Measurements from ENCODE around the gene C1orf167.

The C1orf167 gene

DNA sequence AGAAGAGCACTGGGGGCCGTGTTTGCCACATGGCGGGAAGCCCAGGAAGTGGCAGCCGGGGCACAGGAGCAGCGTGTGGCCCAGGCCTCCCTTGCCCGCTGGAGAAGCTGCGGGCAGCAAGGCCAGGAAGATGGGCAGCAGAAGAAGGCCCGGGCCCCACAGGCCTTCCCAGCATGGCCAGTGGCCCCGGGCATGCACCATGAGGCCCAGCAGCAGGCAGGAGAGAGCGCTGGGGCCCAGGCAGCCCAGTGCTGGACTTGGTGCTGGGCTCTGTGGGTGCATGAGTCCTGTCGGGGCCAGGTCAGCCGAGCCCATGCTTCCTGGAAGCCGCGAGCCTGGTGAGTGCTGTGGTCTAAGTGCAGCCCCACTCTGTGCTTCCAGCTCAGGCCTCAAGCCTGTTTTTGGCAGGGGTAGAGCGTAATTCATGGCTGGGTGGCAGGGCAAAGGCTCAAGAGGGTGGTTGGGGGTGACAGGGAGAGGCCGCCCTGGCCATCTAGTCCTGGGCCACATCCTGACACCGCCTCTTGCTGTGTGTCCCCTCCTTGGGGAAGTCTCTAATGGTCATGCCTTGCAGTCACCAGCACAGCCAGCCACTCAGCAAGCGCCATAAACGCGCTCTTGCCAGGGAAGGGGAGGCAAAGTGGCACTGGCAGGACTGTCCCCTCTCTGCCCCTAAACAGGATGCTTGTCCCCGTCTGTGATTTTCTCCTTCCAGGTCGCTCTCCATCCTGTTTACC is 22.4 kb downstream of the C1orf167 start:
- DNase-seq (ENCODE audit: low read depth, low spot score) = no peak

DNA sequence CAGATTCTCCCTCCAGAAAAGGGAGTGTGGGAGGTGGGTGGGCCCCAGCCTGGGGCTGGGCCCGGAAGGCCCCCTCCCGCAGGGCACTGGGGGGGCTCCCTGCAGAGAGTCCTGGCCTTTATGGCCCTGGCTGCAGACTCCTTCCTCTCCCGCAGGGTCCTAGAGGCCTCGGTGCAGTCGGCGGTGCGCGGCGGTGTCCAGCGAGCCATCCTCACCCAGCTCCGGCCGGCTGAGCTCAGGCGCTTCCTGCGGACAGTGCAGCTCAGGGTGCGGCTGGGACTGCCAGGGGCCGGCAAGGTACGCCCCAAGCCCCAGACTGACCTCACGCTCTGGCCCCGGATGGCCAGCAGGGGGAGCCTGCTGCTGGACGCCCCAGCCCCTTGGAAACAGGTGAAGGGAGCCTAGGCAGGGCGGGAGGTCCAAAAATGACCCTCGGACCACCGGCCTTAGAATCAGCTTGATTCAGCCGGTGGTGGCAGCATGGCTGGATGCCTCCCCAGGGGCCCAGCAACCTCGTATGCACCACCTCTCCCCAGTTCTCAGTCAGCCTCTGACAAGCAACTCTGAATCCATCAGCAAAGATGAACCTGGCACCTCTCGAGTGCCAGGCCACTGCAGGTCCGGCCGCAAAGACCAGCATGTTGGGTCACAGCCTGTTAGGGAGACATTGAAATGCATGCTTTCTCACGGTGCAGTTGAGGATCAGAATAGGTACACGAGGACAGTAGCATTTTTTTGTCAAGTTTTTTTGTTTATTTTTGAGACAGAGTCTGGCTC is 23.2 kb downstream of the C1orf167 start:
- DNase-seq (ENCODE audit: low read depth, low spot score) = no peak

GRCh38 chr1:11786168-11786567 is 24.2 kb downstream of the C1orf167 start:
- no peak for DNase-seq (ENCODE audit: low read depth, low spot score)

GRCh38 chr1:11787251-11787803 is 25.3 kb downstream of the C1orf167 start:
- DNase-seq (ENCODE audit: low read depth, low spot score) = no peak

DNA sequence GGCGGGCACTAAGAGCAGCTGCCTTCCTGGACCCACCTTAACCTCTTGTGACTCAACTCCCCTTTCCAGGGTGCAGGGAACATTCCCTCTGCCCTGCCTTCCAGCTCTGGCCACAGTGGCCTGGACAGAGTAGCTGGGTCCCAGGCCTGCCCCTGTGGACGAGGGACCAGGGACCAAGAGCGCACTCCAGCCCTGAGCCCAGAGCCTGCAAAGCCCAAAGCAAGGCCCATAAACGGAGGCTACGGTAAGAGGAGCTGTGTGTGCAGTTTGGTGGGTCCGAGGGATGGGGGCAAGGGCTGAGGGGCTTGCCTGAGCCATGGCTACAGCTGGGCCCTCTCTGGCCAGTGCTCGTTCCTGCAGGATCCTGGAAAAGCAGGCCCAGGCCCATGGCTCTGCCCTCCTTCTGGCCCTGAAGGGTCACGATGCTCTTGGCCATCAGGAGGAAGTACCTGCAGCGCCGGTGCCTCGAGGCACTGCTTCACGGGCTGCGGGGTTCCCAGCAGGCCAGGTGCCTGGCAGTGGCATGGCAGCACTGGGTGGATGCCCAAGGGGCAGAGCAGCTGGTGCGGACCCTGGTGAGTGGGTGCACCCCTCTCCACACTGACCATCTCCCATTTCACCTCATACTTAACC is 25.9 kb downstream of the C1orf167 start:
- DNase-seq (ENCODE audit: low read depth, low spot score) = no peak

- no peak for DNase-seq (ENCODE audit: low read depth, low spot score)
Measured at GRCh38 chr1:11788549-11789053, 26.6 kb downstream of the C1orf167 start.

- no peak for DNase-seq (ENCODE audit: low read depth, low spot score)
Measured at GRCh38 chr1:11789126-11790067, 27.4 kb downstream of the C1orf167 start.

GRCh38 chr1:11790101-11790879 is 28.3 kb downstream of the C1orf167 start:
- DNase-seq (ENCODE audit: low read depth, low spot score) = no peak

DNA sequence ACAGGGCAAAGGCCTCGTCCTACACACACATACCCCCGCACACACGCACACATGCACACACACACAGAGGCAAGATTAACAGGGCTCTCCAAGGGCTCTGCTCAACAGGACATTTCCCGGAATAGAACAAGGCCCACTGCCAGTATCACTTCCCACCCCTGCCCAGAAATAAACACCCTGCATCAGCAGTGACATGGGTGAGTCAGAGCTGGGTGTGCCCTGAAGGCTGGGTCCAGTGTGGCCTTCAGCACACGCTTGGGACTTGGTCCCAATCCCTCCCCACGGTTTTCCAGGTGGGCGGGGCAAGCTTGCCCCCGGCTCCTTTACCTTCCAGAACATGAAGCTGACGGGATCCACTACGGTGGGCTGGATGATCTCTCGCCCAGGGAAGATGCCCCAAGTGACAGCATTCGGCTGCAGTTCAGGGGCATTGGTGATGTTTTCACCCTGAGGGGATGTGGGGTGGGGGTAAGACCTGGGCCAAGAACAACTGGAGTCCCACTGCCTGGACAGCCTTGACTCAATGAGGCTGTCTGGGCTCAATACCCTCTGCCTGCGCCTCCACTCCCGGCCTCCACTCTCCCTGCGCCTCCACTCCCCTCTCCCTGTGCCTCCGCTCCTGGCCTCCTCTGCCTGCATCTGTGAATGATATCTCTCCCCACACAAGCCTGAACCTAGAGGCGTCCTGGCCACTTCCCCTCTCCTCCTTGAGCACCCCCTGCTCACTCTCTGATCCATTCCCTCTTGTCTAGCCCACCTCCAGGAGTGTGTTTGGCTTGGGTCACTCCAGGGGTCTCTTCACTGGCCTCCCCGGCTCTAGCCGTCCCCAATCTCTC is 29.1 kb downstream of the C1orf167 start:
- peak; percentile 60 for DNase-seq (ENCODE audit: low read depth, low spot score)

- DNase-seq (ENCODE audit: low read depth, low spot score) = no peak
Measured at GRCh38 chr1:11792106-11792505, 30.1 kb downstream of the C1orf167 start.

GRCh38 chr1:11793819-11794218 is 31.8 kb downstream of the C1orf167 start:
- DNase-seq (ENCODE audit: low read depth, low spot score) = no peak

DNA sequence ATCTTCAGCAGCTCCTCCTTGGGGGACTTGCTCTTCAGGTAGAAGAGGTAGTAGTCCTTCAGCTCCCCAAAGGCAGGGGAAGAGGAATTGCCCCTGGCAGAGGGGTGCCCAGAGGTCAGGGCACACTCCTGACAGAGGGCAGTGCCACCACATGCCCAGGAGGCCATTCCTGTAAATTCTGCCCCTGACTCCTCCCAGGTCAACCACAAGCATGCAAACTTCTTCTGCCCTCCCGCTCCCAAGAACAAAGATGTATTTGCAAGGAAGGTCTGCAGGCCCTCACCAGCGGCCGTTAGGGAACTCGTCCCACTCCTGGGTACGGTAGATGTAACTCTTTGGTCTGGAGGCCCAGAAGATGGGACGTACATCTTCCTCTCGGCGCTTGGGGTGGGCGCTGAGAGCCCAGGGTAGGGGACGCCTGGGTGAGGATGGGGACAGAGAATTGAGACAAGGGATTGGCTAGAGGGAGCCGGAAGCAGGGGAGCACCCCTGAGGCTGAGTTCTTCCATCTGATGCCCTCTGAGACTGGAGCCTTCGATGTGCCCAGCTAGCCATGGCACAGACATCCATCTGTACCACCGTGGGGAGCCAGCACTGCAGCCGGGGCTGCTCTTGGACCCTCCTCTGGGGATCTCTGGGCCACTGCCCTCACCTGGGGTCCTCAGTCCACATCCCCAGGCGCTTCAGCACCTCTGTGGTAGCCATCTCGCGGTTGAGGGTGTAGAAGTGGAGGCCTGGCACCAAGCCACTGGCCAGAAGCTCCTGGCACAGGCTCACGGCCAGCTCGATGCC is 32.6 kb downstream of the C1orf167 start:
- no peak for DNase-seq (ENCODE audit: low read depth, low spot score)

DNA sequence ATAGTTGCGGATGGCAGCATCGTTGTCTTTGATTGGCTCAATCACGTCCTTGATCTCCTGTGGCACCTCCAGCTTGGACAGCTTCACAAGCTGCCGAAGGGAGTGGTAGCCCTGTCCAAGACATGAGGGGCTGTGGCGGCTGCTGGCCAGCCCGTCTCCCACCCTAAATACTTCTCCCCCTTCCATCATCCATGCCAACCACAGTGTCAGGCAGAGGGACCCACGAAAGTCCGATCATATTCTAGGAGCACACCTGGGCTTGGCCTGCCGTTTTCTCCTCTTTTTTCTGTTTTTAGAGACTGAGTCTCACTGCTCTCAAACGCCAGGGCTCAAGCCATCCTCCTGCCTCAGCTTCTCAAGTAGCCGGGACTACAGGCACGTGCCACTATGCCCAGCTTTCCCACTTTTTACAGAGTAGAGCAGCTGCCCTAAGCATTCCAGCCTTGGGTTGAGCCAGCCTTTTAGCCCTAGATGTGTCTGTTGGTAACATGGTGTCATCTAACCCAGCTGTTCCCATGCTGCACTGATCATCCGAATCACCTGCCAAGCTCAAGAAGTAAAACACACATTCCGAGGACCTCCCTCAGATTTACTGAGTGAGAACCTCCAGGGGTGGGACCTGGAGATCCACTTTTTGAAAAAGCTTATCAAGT is 33.4 kb downstream of the C1orf167 start:
- DNase-seq (ENCODE audit: low read depth, low spot score) = no peak

- DNase-seq (ENCODE audit: low read depth, low spot score) = no peak
Measured at GRCh38 chr1:11796036-11796828, 34.2 kb downstream of the C1orf167 start.

DNA sequence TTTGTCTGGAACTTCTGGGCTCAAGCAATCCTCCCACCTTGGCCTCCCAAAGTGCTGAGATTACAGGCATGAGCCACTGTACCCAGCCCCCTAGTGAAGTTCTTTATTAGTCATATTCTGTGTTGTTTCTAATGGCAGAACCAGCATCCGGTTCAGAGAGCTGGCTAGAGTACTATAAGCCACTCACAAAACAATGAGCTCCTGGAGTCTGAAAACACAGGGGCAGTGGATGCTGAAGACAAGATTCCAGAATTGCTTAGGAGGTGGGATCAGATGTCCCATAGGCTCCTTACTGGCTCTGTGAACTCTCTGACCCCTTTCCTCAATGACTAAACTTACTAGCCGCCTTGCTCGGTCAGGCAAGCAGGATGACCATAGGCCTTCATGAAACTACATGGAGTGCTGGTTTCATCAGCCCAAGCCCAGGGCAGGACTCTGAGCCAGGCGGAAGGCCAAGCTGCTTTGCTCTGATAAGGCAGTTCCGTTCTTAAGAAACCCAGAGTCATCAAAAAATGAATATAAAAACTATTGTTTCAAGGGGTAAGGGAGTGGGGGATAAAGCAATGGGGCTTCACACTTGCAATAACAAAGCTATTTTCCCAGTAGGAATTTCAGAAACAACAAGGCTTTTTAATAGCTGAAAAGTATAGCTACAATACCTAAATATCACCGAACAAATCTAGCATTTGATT is 35.7 kb downstream of the C1orf167 start:
- no peak for DNase-seq (ENCODE audit: low read depth, low spot score)

- no peak for DNase-seq (ENCODE audit: low read depth, low spot score)
Measured at GRCh38 chr1:11799099-11799498, 37.1 kb downstream of the C1orf167 start.

- DNase-seq (ENCODE audit: low read depth, low spot score) = no peak
Measured at GRCh38 chr1:11799896-11800295, 37.9 kb downstream of the C1orf167 start.
